Measurements from ENCODE around the gene ZMYND8.

The ZMYND8 gene

DNA sequence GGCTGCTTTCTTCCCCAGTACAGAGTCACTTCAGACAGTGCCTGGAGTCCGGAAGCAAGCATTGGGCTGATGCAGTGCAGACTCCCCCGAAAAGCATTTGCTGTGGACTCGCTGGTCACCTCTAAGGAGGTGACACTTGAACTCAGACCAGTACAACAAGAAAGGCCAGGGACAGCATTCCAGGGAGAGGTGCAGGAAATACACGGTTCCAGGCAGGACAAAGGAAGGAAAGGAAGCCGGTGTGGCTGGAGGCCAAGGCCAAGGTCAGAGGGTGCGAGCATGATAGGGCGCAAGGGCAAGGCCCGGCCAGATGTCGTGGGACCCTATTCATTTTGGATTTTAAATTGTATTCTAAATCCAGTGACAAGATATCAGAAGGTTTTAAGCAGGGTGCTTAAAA is 160.9 kb downstream of the ZMYND8 start:
- no peak overlapping the region for H3K4me3 ChIP-seq (ENCODE audit: low read depth, low read length)
- TF ChIP-seq, protein P1, sequence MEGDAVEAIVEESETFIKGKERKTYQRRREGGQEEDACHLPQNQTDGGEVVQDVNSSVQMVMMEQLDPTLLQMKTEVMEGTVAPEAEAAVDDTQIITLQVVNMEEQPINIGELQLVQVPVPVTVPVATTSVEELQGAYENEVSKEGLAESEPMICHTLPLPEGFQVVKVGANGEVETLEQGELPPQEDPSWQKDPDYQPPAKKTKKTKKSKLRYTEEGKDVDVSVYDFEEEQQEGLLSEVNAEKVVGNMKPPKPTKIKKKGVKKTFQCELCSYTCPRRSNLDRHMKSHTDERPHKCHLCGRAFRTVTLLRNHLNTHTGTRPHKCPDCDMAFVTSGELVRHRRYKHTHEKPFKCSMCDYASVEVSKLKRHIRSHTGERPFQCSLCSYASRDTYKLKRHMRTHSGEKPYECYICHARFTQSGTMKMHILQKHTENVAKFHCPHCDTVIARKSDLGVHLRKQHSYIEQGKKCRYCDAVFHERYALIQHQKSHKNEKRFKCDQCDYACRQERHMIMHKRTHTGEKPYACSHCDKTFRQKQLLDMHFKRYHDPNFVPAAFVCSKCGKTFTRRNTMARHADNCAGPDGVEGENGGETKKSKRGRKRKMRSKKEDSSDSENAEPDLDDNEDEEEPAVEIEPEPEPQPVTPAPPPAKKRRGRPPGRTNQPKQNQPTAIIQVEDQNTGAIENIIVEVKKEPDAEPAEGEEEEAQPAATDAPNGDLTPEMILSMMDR (IDR thresholded peaks at IDR 0.05; ENCODE audit: borderline replicate concordance, insufficient read depth, low read depth, low read length): no peak

DNA sequence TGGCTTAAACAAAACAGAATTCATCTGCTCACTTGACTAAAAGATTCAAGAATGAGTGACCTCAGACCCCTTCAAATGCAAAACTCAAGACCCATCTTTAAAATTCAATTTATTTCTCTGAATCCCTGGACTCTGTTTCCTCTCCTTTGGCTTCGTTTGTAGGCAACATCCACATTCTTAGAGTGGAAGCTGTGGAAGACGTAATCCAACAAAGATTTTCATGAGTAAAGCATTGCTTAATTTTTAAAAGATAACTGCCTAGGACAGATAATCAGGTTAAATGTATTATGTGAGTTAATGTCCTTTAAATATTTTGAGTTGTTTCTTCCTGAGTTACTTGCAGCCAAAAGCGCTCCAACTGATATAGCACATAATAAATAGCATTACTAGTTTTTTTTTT is 164.5 kb downstream of the ZMYND8 start:
- H3K4me3 ChIP-seq (ENCODE audit: low read depth, low read length): no peak overlapping the region
- TF ChIP-seq, protein P1 (IDR thresholded peaks at IDR 0.05; ENCODE audit: borderline replicate concordance, insufficient read depth, low read depth, low read length): no peak

DNA sequence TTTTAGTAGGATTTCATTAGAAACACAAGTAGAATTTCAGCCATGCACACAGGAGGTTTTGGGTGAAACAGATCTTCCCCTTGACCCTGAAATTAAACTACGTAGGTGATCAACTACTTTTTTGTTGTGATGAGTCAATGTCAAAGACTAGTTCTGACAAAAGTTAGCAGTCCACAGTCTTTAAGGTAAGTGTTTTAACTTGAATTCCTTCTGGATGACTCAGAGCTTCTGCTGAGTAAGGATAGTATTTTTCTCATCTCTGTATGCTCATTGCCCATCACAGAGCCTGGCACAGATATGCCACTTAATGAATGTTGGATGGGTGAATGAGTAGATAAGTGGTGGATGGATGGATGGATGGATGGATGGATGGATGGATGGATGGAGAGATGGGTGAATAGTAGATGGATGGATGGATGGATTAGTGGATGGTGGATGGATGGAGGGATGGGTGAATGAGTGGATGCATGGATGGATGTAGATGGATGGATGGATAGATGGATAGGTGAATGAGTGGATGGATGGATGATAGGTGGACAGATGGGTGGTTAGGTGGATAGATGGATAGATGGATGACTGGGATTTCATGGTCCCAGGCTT is 165.3 kb downstream of the ZMYND8 start:
- TF ChIP-seq, protein P1 (IDR thresholded peaks at IDR 0.05; ENCODE audit: borderline replicate concordance, insufficient read depth, low read depth, low read length): no peak
- no peak overlapping the region for H3K4me3 ChIP-seq (ENCODE audit: low read depth, low read length)

DNA sequence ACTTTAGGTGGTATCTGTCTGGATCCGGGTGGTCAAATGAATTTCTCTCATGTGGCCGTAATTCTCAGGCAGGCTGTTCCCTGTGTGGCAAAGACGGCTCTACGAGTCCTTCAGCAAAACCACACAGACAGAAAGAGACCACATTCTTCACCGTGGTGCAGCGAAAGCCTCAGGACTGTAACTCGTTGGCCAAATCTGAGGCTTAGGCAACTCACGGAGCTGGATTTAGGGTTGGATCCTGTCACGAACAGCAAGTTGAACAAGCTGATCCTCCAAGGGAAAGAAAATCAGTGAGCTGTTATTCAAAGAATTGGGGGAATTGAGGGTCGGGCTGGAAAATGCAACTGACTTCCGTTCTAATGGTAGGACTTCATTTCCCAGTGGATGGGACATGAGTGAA is 167.4 kb downstream of the ZMYND8 start:
- H3K4me3 ChIP-seq (ENCODE audit: low read depth, low read length): no peak overlapping the region
- TF ChIP-seq, protein P1 (IDR thresholded peaks at IDR 0.05; ENCODE audit: borderline replicate concordance, insufficient read depth, low read depth, low read length): no peak

DNA sequence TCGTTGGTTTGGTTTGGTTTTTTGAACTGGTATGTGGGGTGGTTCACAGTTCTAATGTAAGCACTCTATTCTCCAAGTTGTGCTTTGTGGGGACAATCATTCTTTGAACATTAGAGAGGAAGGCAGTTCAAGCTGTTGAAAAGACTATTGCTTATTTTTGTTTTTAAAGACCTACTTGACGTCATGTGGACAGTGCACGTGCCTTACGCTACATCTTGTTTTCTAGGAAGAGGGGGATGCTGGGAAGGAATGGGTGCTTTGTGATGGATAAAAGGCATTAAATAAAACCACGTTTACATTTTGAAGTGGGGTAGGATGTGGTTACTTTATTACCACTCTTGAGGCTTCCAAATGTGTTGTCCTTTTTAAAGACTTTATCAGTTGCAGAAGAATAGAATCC is 168.0 kb downstream of the ZMYND8 start:
- TF ChIP-seq, protein P1 (IDR thresholded peaks at IDR 0.05; ENCODE audit: borderline replicate concordance, insufficient read depth, low read depth, low read length): no peak
- H3K4me3 ChIP-seq (ENCODE audit: low read depth, low read length): no peak overlapping the region

DNA sequence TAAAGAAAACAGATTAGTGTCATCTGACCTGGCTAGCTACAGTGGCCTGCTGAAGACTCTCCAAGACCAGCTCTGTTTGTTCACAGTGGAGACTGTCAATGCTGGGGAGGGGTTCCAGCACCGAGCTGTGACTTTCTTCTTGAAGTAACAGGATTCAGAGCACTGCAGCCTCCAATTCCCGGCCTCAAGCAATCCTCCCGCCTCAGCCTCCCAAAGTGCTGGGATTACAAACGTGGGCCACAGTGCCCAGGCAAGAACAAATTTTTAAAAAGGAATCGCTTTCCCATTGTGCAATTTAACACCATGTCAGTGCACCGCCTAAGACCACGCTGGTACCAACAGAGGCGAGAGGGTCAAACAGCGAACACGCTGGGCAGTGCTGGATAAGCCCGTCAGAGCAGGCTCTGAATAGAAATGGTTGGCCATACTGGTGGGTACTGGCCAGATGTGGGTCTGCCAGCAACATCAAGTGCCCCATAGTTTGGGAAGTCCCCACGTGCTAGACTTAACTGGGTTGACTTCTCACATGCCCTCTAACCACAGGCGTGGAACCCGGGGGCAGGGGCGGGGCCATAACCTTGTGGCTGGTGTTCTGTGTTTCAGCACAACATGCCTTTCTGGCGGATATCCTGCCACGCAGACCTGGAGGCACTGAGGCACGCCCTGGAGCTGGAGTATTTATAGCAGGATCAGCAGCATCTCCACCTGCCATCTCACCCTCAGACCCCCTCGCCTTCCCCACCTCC is 168.9 kb downstream of the ZMYND8 start:
- H3K4me3 ChIP-seq (ENCODE audit: low read depth, low read length): no peak overlapping the region
- TF ChIP-seq, protein P1 (IDR thresholded peaks at IDR 0.05; ENCODE audit: borderline replicate concordance, insufficient read depth, low read depth, low read length): no peak

DNA sequence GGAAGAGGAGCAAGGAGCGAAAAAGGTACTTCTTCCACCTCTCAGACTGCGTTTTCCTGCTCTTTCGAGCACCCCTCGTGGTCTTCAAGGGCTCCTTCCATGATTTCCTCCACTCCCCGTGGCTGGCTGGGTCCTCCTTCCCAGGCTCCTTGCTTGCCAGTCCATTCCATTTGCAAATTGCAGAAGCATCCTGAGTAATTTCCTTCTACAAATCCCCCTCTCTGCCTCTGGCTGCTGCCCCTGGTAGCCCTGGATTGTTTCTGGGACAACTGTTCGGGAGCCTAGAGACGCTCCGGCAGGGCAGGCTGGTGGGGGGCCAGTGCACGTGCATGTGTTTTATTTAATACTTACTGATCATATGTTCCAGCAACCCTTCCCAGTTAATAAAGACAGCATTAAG is 173.1 kb downstream of the ZMYND8 start:
- TF ChIP-seq, protein P1 (IDR thresholded peaks at IDR 0.05; ENCODE audit: borderline replicate concordance, insufficient read depth, low read depth, low read length): no peak
- H3K4me3 ChIP-seq (ENCODE audit: low read depth, low read length): no peak overlapping the region

Measured in GM12875 (cell line).